PFSK-1 (cell line): ENCODE measurements around the gene LSM12.

ENCODE experiments used
- POLR2AphosphoS5 ChIP-seq: IDR thresholded peaks from 2 replicates; pipeline ENCODE4 v1.6.1; 2012; ENCODE audit warnings: low read depth, mild to moderate bottlenecking, control low read depth, low read length, moderate library complexity
- SIN3A ChIP-seq: IDR thresholded peaks from 2 replicates; pipeline ENCODE4 v1.6.1; 2012; ENCODE audit warnings: mild to moderate bottlenecking, low read length, moderate library complexity, borderline replicate concordance; ENCODE audit not compliant: insufficient read depth
- TAF1 ChIP-seq: IDR thresholded peaks from 2 replicates; pipeline ENCODE4 v1.6.1; 2012; ENCODE audit warnings: low read length, control low read depth, borderline replicate concordance; ENCODE audit not compliant: insufficient read depth
- TF ChIP-seq, protein P1 (sequence below), 2 experiments: IDR thresholded peaks; 2 replicates each; pipeline versions ENCODE4 v1.6.1 to v1.8.0; 2011 to 2012; ENCODE audit warnings: low read depth in 2 of 2, low read length in 2 of 2, control low read depth in 1 of 2, inconsistent platforms in 1 of 2, mild to moderate bottlenecking in 1 of 2, moderate library complexity in 1 of 2; ENCODE audit not compliant: insufficient read depth in 1 of 2

GRCh38 chr17:44085908-44086307 lies 19.4 kb upstream of the LSM12 start:
- TF ChIP-seq, protein P1, sequence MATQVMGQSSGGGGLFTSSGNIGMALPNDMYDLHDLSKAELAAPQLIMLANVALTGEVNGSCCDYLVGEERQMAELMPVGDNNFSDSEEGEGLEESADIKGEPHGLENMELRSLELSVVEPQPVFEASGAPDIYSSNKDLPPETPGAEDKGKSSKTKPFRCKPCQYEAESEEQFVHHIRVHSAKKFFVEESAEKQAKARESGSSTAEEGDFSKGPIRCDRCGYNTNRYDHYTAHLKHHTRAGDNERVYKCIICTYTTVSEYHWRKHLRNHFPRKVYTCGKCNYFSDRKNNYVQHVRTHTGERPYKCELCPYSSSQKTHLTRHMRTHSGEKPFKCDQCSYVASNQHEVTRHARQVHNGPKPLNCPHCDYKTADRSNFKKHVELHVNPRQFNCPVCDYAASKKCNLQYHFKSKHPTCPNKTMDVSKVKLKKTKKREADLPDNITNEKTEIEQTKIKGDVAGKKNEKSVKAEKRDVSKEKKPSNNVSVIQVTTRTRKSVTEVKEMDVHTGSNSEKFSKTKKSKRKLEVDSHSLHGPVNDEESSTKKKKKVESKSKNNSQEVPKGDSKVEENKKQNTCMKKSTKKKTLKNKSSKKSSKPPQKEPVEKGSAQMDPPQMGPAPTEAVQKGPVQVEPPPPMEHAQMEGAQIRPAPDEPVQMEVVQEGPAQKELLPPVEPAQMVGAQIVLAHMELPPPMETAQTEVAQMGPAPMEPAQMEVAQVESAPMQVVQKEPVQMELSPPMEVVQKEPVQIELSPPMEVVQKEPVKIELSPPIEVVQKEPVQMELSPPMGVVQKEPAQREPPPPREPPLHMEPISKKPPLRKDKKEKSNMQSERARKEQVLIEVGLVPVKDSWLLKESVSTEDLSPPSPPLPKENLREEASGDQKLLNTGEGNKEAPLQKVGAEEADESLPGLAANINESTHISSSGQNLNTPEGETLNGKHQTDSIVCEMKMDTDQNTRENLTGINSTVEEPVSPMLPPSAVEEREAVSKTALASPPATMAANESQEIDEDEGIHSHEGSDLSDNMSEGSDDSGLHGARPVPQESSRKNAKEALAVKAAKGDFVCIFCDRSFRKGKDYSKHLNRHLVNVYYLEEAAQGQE (IDR thresholded peaks at IDR 0.05; ENCODE audit: insufficient read depth in 1 of 2, low read depth in 2 of 2, low read length in 2 of 2): no peak
- TF ChIP-seq POLR2AphosphoS5 (no peak), SIN3A (no peak), TAF1 (no peak)
